A549 (cell line): ENCODE results near the gene HINT1. TPM values are rescaled to one million over a fixed set of nuclear protein-coding genes. Genes with fewer than 3 reads are reported as not detected.

Source experiments
- ATAC-seq, 2 experiments: fragments of 200-7000 bp in 1 of 2; fragments of >200 bp in 1 of 2; cut with Nextera tagmentation in 1 of 2; cut with Tn5 transposase in 1 of 2; 3 replicates each; pipeline versions ENCODE4 v1.8.0 to v1.9.1; 2018 to 2020; ENCODE audit warnings: mild to moderate bottlenecking in 1 of 2, moderate library complexity in 1 of 2
- CTCF ChIA-PET: fragments of 300-600 bp; sonication (Branson Sonifier 250); formaldehyde crosslinking; extraction: SDS; loops from one replicate; lab custom pipeline; 2021; ENCODE audit warnings: antibody characterized with exemption, inconsistent platforms; lab: Yijun Ruan, JAX
- POLR2A ChIA-PET: fragments of 350-600 bp; formaldehyde crosslinking; extraction: SDS; loops from one replicate; lab custom pipeline; 2021; ENCODE audit warnings: antibody characterized with exemption, inconsistent platforms; lab: Yijun Ruan, JAX
- DNase-seq, 2 experiments: peaks; one replicate each; pipeline versions ENCODE4 v3.0.0 to v3.0.0-alpha.2; 2011 to 2016; ENCODE audit warnings: low read depth in 1 of 2, low spot score in 1 of 2
- FAIRE-seq: peaks from 2 replicates; lab custom pipeline; 2011; peaks lifted over from hg19 to GRCh38; lab: Jason Lieb, UNC
- H3K27ac ChIP-seq, 2 experiments: fragments of >200 bp; sonication (Bioruptor Twin); formaldehyde crosslinking; 3 replicates each; pipeline ENCODE4 v1.5.1; 2016 to 2017
- H3K4me1 ChIP-seq: fragments of >200 bp; sonication (Bioruptor Twin); formaldehyde crosslinking; 3 replicates; pipeline ENCODE4 v1.6.1; 2016
- H3K4me2 ChIP-seq: fragments of >200 bp; sonication (Bioruptor Twin); formaldehyde crosslinking; 3 replicates; pipeline ENCODE4 v1.6.1; 2016
- H3K4me3 ChIP-seq: fragments of >200 bp; sonication (Bioruptor Twin); formaldehyde crosslinking; 3 replicates; pipeline ENCODE4 v1.5.1; 2016
- H3K9me3 ChIP-seq: fragments of >200 bp; sonication (Bioruptor Twin); formaldehyde crosslinking; 3 replicates; pipeline ENCODE4 v1.6.1; 2016
- ATOH8 ChIP-seq: fragments of 250-450 bp; sonication (Bioruptor Pico); IDR thresholded peaks from 2 replicates; pipeline ENCODE4 v1.5.0; 2020; ENCODE audit warnings: low read depth, mild to moderate bottlenecking, moderate library complexity
- BCL3 ChIP-seq: fragments of >200 bp; sonication (Bioruptor Twin); formaldehyde crosslinking; IDR thresholded peaks from 3 replicates; pipeline ENCODE4 v1.6.1; 2016
- CBX2 ChIP-seq: fragments of 200-600 bp; sonication (generic); IDR thresholded peaks from 2 replicates; pipeline ENCODE4 v1.6.1; 2016; ENCODE audit warnings: low read depth, mild to moderate bottlenecking, borderline replicate concordance
- CBX8 ChIP-seq: fragments of 200-600 bp; sonication (generic); IDR thresholded peaks from 2 replicates; pipeline ENCODE4 v1.6.1; 2016
- EHF ChIP-seq: fragments of 250-450 bp; sonication (Bioruptor Pico); IDR thresholded peaks from 2 replicates; pipeline ENCODE4 v1.5.0; 2020; ENCODE audit warnings: mild to moderate bottlenecking
- ESRRA ChIP-seq: fragments of 150-350 bp; IDR thresholded peaks from 2 replicates; pipeline ENCODE4 v1.6.1; 2014; ENCODE audit warnings: mild to moderate bottlenecking, low read length, borderline replicate concordance
- FOSL2 ChIP-seq, 2 experiments: fragments of 450-650 bp in 1 of 2; fragments of >200 bp in 1 of 2; sonication (Bioruptor Twin) in 1 of 2; formaldehyde crosslinking; IDR thresholded peaks; 2 replicates each; pipeline versions ENCODE4 v1.5.0 to v1.6.1; 2016 to 2020; ENCODE audit warnings: mild to moderate bottlenecking in 1 of 2, moderate library complexity in 1 of 2
- HES2 ChIP-seq: fragments of >200 bp; sonication (Bioruptor Twin); formaldehyde crosslinking; IDR thresholded peaks from 2 replicates; pipeline ENCODE4 v1.6.1; 2016
- HMGXB4 ChIP-seq: fragments of 250-450 bp; sonication (Bioruptor Pico); IDR thresholded peaks from 2 replicates; pipeline ENCODE4 v1.5.0; 2021; ENCODE audit warnings: mild to moderate bottlenecking, moderate library complexity, borderline replicate concordance
- HOXB13 ChIP-seq: fragments of 250-450 bp; sonication (Bioruptor Pico); IDR thresholded peaks from 2 replicates; pipeline ENCODE4 v1.5.0; 2020; ENCODE audit warnings: low read depth, mild to moderate bottlenecking, moderate library complexity
- HOXB5 ChIP-seq: fragments of 250-450 bp; sonication (Bioruptor Pico); IDR thresholded peaks from 2 replicates; pipeline ENCODE4 v1.5.0; 2020; ENCODE audit warnings: mild to moderate bottlenecking, moderate library complexity
- JUN ChIP-seq, 2 experiments: fragments of >200 bp; sonication (Bioruptor Twin); formaldehyde crosslinking; IDR thresholded peaks; 2 replicates in 1 of 2; 3 replicates in 1 of 2; pipeline ENCODE4 v1.6.1; 2016 to 2017
- KDM1A ChIP-seq: fragments of 200-600 bp; sonication (generic); IDR thresholded peaks from 2 replicates; pipeline ENCODE4 v1.6.1; 2016; ENCODE audit warnings: low read depth, mild to moderate bottlenecking
- MAZ ChIP-seq: fragments of 150-350 bp; IDR thresholded peaks from 2 replicates; pipeline ENCODE4 v1.6.1; 2014; ENCODE audit warnings: antibody characterized with exemption, low read depth, low read length, borderline replicate concordance
- NPAS2 ChIP-seq: fragments of 250-450 bp; sonication (Bioruptor Pico); IDR thresholded peaks from 2 replicates; pipeline ENCODE4 v1.8.0; 2022; ENCODE audit warnings: mild to moderate bottlenecking, moderate library complexity, borderline replicate concordance
- PHF8 ChIP-seq: fragments of 200-600 bp; sonication (generic); IDR thresholded peaks from 2 replicates; pipeline ENCODE4 v1.6.1; 2016; ENCODE audit warnings: low read depth, mild to moderate bottlenecking, antibody characterized with exemption, moderate library complexity, borderline replicate concordance
- POLR2AphosphoS2 ChIP-seq: conservative IDR thresholded peaks from 2 replicates; pipeline ENCODE4 v1.6.1; 2012; ENCODE audit warnings: low read length, improper control_type of control experiment, inconsistent platforms
- RCOR1 ChIP-seq: fragments of 150-350 bp; IDR thresholded peaks from 2 replicates; pipeline ENCODE4 v1.6.1; 2014; ENCODE audit warnings: antibody characterized with exemption, low read length, low read depth
- RFX5 ChIP-seq: fragments of 450-650 bp; IDR thresholded peaks from 2 replicates; pipeline ENCODE4 v1.7.1; 2014; ENCODE audit warnings: antibody characterized with exemption, mild to moderate bottlenecking, moderate library complexity
- TFCP2L1 ChIP-seq: fragments of 250-450 bp; sonication (Bioruptor Pico); IDR thresholded peaks from 2 replicates; pipeline ENCODE4 v1.5.0; 2021; ENCODE audit warnings: mild to moderate bottlenecking
- ZNF302 ChIP-seq: fragments of 250-450 bp; sonication (Bioruptor Pico); IDR thresholded peaks from 2 replicates; pipeline ENCODE4 v1.9.0; 2021; ENCODE audit warnings: inconsistent platforms, mild to moderate bottlenecking, moderate library complexity
- ZSCAN20 ChIP-seq: fragments of 250-450 bp; sonication (Bioruptor Pico); IDR thresholded peaks from 2 replicates; pipeline ENCODE4 v1.8.0; 2022; ENCODE audit warnings: mild to moderate bottlenecking, moderate library complexity
- WGBS: methylation state at CpG from one replicate; pipeline ENCODE4 v1.1.6; 2017; ENCODE audit errors: missing lambda C conversion rate; 5-methylcytosine and 5-hydroxymethylcytosine counted together
- polyA plus RNA-seq, 4 experiments: library from polyadenylated mRNA; depleted of rRNA in 3 of 4; stranded (reverse); fragments of >200 nt; fragmentation: RNase III in 1 of 4; extraction: RNeasy Plus Mini Kit Qiagen cat#74134 plus additional on column Dnase treatment in 1 of 4; gene quantifications; 2 replicates in 3 of 4; 3 replicates in 1 of 4; pipeline ENCODE4 v1.2.3, GENCODE V29; 2011 to 2017

Gene HINT1
- polyA plus RNA-seq, 2 of the 4 experiments (the other 2 are of a cell fraction), result 806 to 1,252 TPM

GRCh38 chr5:131165119-131165727 lies at the start of gene HINT1 (continued):
- TF ChIP-seq JUN (IDR thresholded peaks at IDR 0.05) (peak; percentile 62 to 79; a peak in 3 of 5 replicates), BCL3 (0 out of 3 replicates have a peak, but pooled peaks have one; percentile 79), HMGXB4 (CRISPR knock-in tag) (no peak), CBX8 (no peak), HOXB13 (no peak), KDM1A (no peak), RCOR1 (no peak), HES2 (no peak), FOSL2 (IDR thresholded peaks at IDR 0.05) (no peak), FOSL2 (CRISPR knock-in tag; IDR thresholded peaks at IDR 0.05) (no peak), ESRRA (no peak), PHF8 (peak; percentile 70; the same call in 1 of the 2 replicates), TFCP2L1 (CRISPR knock-in tag) (no peak), ATOH8 (no peak), POLR2AphosphoS2 (no peak), RFX5 (no peak), NPAS2 (CRISPR knock-in tag) (no peak), HOXB5 (CRISPR knock-in tag) (no peak)

GRCh38 chr5:131214609-131215227 lies 49.7 kb upstream of the HINT1 start:
- POLR2A ChIA-PET, result no interaction called here
- no peak overlapping the region for H3K27ac ChIP-seq
- peaks cover 7% of the 10 kb centered on the region for H3K4me1 ChIP-seq
- DNase-seq (no peak), ATAC-seq (no peak; a peak in 1 of 6 replicates), FAIRE-seq (no peak)
- no peak overlapping the region for H3K4me2 ChIP-seq
- WGBS, result 77% methylated on average over 3 of the region's 3 CpGs
- CTCF ChIA-PET, result interaction anchor here (0.9 to 1.1 kb wide), 2 partner anchors 49 to 51 kb away, joined by 3 to 4 read pairs; no protein-coding TSS in a partner anchor
- H3K4me3 ChIP-seq, result no peak overlapping the region
- TF ChIP-seq FOSL2 (IDR thresholded peaks at IDR 0.05), result no peak
- no peak for TF ChIP-seq FOSL2 (CRISPR knock-in tag; IDR thresholded peaks at IDR 0.05)
- no peak for TF ChIP-seq EHF (CRISPR knock-in tag)
- no peak for TF ChIP-seq MAZ
- no peak for TF ChIP-seq HES2
- no peak for TF ChIP-seq ZNF302 (CRISPR knock-in tag)
- TF ChIP-seq CBX2, result no peak
- TF ChIP-seq ZSCAN20, result no peak
- no peaks in the 10 kb centered on the region for H3K9me3 ChIP-seq
